ENCODE measurements around the gene TMEM255A. TPM values are rescaled to one million over a fixed set of nuclear protein-coding genes. Genes with fewer than 3 reads are reported as not detected.
"Not testable (repeated sequence)": the region's sequence is repeated elsewhere in the genome, so short reads cannot be mapped to it uniquely, and the experiment has no call there.

Gene TMEM255A
- not detected for total RNA-seq

- no peak within 1 kb of the TSS for H3K27ac Mint-ChIP-seq
- no peak for ATAC-seq
- peak; percentile 27 for DNase-seq
- H3K4me3 Mint-ChIP-seq = peak within 1 kb of the TSS; percentile 77
- H3K36me3 Mint-ChIP-seq (ENCODE audit: low read depth) = no peaks in the 10 kb centered on the region
- ChIA-PET CTCF (interaction anchor here (0.9 to 1.6 kb wide), 4 partner anchors 15 to 164 kb away, joined by 3 to 9 read pairs (median 4); no protein-coding TSS in a partner anchor), POLR2A (no interaction called here)
- no peaks in the 10 kb centered on the region for H3K9me3 Mint-ChIP-seq (ENCODE audit: low read depth)
- intact Hi-C loops (cut with DNase I, micrococcal nuclease) = no loop called here
- peaks cover 21% of the 10 kb centered on the region for H3K27me3 Mint-ChIP-seq
- H3K4me1 Mint-ChIP-seq = peaks cover 17% of the 10 kb centered on the region
These were observed at the start of gene TMEM255A for GRCh38 chrX:120310861-120311726. Gene TMEM255A, minus strand, starts transcription at chrX:120311461. Its CDS starts 152 bp downstream, at chrX:120311309.

DNA sequence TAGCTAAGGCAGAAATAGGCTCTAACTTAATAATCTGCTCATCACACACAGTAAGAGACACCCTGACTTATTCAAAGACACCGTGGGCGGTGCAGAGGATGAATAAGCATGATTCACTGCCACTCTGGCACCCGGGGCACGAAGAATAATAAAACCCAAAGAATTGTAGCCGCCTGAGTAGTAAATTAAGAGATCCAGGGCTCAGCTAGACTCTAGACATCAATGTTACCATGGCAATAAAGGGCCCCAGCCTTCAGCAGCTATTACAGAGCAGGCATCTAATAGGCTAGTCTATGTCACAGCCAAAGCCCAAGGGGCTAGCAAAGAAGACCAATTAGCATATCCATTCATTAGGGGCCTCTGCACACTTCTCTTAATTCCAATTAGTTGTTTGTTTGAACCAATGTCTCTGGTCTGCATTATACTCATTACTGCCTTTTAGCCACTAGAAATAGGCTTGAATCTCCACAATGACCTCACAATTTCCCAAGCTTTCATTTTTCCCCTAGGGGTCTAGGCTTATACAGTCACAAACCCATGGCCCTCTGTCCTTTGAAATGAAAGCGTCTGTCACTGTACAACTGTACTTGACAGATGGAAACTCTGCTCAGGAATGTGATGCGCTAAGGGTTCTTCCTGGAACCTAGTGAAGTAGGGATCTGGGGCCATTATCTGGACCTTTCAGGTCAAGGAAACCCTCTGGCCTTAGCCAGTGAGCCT is 47.6 kb upstream of the TMEM255A start:
- POLR2A ChIA-PET = no interaction called here
- no peak overlapping the region for H3K4me3 Mint-ChIP-seq
- H3K4me1 Mint-ChIP-seq = peaks cover 4% of the 10 kb centered on the region
- H3K36me3 Mint-ChIP-seq (ENCODE audit: low read depth) = no peaks in the 10 kb centered on the region
- intact Hi-C loops (cut with DNase I, micrococcal nuclease) = no loop called here
- DNase-seq = peak; percentile 71
- no peaks in the 10 kb centered on the region for H3K9me3 Mint-ChIP-seq (ENCODE audit: low read depth)
- no peaks in the 10 kb centered on the region for H3K27me3 Mint-ChIP-seq
- no peak overlapping the region for H3K27ac Mint-ChIP-seq
- peak; percentile 99 for ATAC-seq
- CTCF ChIA-PET = interaction anchor here (0.7 kb wide), 1 partner anchor 94 kb away, joined by 3 read pairs; no protein-coding TSS in a partner anchor

DNA sequence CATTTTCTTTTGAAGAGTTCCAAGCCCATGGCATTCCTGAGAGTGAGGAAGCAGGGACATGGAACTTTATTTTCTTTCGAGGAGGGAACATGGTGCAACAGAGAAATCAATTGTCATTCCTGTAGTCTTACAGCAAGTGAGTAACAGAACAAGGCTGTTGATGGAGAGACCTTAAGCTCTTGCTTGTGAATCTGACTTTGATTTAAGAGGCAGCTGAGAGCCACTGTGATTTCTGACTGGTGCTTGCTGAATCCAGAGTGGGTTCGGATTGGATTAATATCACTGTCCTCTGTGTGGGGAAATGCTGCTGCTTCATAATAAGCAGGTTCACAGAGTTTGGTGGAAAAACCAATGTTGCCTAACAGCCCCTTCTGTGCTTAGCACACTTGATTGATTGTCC is 45.9 kb upstream of the TMEM255A start:
- DNase-seq = no peak
- Mint-ChIP-seq H3K4me3 (no peak overlapping the region), H3K27me3 (no peaks in the 10 kb centered on the region), H3K27ac (no peak overlapping the region), H3K9me3 (ENCODE audit: low read depth) (no peaks in the 10 kb centered on the region), H3K4me1 (peaks cover 4% of the 10 kb centered on the region), H3K36me3 (ENCODE audit: low read depth) (no peaks in the 10 kb centered on the region)
- intact Hi-C loops (cut with DNase I, micrococcal nuclease) = no loop called here
- ChIA-PET POLR2A (no interaction called here), CTCF (interaction anchor here (0.8 to 1.0 kb wide), 2 partner anchors 48 to 912 kb away, joined by 3 read pairs; no protein-coding TSS in a partner anchor)
- ATAC-seq = no peak

DNA sequence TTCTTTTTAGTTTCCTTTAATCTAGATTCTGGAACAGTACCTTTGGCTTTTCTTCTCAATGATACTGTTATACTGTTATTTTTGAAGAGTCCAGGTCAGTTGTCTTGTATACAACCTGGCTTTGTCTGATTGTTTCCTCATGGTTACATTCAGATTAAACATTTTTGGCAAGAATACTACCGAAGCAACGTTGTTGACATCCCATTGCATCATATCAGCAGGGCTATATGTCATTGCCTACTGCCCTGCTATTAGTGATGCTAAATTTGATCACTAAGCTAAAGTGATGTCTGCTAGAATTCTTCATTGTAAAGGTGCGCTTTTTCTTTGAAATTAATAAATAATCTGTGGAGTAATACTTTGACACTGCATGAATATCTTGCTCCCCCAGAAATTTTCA is 44.8 kb upstream of the TMEM255A start:
- H3K4me1 Mint-ChIP-seq = peaks cover 4% of the 10 kb centered on the region
- H3K9me3 Mint-ChIP-seq (ENCODE audit: low read depth) = no peaks in the 10 kb centered on the region
- no peak overlapping the region for H3K27ac Mint-ChIP-seq
- H3K27me3 Mint-ChIP-seq = no peaks in the 10 kb centered on the region
- CTCF ChIA-PET = no interaction called here
- ATAC-seq (no peak), DNase-seq (no peak)
- no peak overlapping the region for H3K4me3 Mint-ChIP-seq
- intact Hi-C loops (cut with DNase I, micrococcal nuclease) = no loop called here
- POLR2A ChIA-PET = no interaction called here
- no peaks in the 10 kb centered on the region for H3K36me3 Mint-ChIP-seq (ENCODE audit: low read depth)

- ChIA-PET POLR2A (no interaction called here), CTCF (no interaction called here)
- DNase-seq (no peak), ATAC-seq (no peak)
- H3K27me3 Mint-ChIP-seq = no peaks in the 10 kb centered on the region
- H3K36me3 Mint-ChIP-seq (ENCODE audit: low read depth) = no peaks in the 10 kb centered on the region
- intact Hi-C loops (cut with DNase I, micrococcal nuclease) = no loop called here
- H3K4me3 Mint-ChIP-seq = no peak overlapping the region
- no peaks in the 10 kb centered on the region for H3K4me1 Mint-ChIP-seq
- peaks cover 2% of the 10 kb centered on the region for H3K9me3 Mint-ChIP-seq (ENCODE audit: low read depth)
- no peak overlapping the region for H3K27ac Mint-ChIP-seq
These were observed 39.3 kb upstream of the TMEM255A start for GRCh38 chrX:120350450-120351138.

- POLR2A ChIA-PET; ATAC-seq; H3K27ac Mint-ChIP-seq; DNase-seq; H3K9me3 Mint-ChIP-seq (ENCODE audit: low read depth); H3K36me3 Mint-ChIP-seq (ENCODE audit: low read depth); H3K4me1 Mint-ChIP-seq; CTCF ChIA-PET; H3K4me3 Mint-ChIP-seq; intact Hi-C loops (cut with DNase I, micrococcal nuclease); H3K27me3 Mint-ChIP-seq: not testable (repeated sequence)
These were observed 33.3 kb upstream of the TMEM255A start for GRCh38 chrX:120344566-120344965.

GRCh38 chrX:120336899-120337298 is 25.6 kb upstream of the TMEM255A start:
- no peaks in the 10 kb centered on the region for H3K4me1 Mint-ChIP-seq
- no peak overlapping the region for H3K4me3 Mint-ChIP-seq
- H3K9me3 Mint-ChIP-seq (ENCODE audit: low read depth) = peaks cover 2% of the 10 kb centered on the region
- no peak for ATAC-seq
- no peak overlapping the region for H3K27ac Mint-ChIP-seq
- intact Hi-C loops (cut with DNase I, micrococcal nuclease) = no loop called here
- H3K27me3 Mint-ChIP-seq = no peaks in the 10 kb centered on the region
- ChIA-PET POLR2A (no interaction called here), CTCF (interaction anchor here (1.0 kb wide), 1 partner anchor 138 kb away, joined by 3 read pairs; no protein-coding TSS in a partner anchor)
- peaks cover 4% of the 10 kb centered on the region for H3K36me3 Mint-ChIP-seq (ENCODE audit: low read depth)
- DNase-seq = no peak

DNA sequence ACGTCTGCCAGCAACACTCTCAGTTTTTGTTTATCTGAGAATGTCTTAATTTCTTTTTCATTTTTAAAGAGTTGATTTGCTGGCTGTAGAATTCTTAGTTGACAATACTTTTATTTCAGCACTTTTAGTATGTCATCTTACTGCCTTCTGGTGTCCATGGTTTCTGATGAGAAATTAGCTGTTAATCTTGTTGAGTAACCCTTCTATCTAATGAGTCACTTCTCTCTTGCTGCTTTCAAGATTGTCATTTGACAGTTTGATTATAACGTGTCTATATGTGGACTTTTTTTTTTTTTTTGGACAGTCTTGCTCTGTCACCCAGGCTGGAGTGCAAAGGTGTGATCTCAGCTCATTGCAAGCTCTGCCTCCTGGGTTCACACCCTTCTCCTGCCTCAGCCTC is 24.0 kb upstream of the TMEM255A start:
- Mint-ChIP-seq H3K4me1 (no peaks in the 10 kb centered on the region), H3K36me3 (ENCODE audit: low read depth) (peaks cover 4% of the 10 kb centered on the region), H3K4me3 (no peak overlapping the region), H3K9me3 (ENCODE audit: low read depth) (peaks cover 2% of the 10 kb centered on the region), H3K27me3 (no peaks in the 10 kb centered on the region), H3K27ac (no peak overlapping the region)
- ATAC-seq = no peak
- intact Hi-C loops (cut with DNase I, micrococcal nuclease) = no loop called here
- ChIA-PET POLR2A (no interaction called here), CTCF (no interaction called here)
- DNase-seq = no peak

GRCh38 chrX:120334603-120335002 is 23.3 kb upstream of the TMEM255A start:
- POLR2A ChIA-PET = no interaction called here
- ATAC-seq (no peak), DNase-seq (no peak)
- Mint-ChIP-seq H3K36me3 (ENCODE audit: low read depth) (peaks cover 4% of the 10 kb centered on the region), H3K4me1 (no peaks in the 10 kb centered on the region), H3K4me3 (no peak overlapping the region), H3K27ac (no peak overlapping the region), H3K9me3 (ENCODE audit: low read depth) (peaks cover 2% of the 10 kb centered on the region), H3K27me3 (no peaks in the 10 kb centered on the region)
- intact Hi-C loops (cut with DNase I, micrococcal nuclease) = no loop called here
- CTCF ChIA-PET = no interaction called here

GRCh38 chrX:120334151-120334550 is 22.9 kb upstream of the TMEM255A start:
- no peak overlapping the region for H3K4me3 Mint-ChIP-seq
- peaks cover 4% of the 10 kb centered on the region for H3K36me3 Mint-ChIP-seq (ENCODE audit: low read depth)
- H3K27ac Mint-ChIP-seq = no peak overlapping the region
- ChIA-PET POLR2A (no interaction called here), CTCF (no interaction called here)
- ATAC-seq = no peak
- no peaks in the 10 kb centered on the region for H3K4me1 Mint-ChIP-seq
- intact Hi-C loops (cut with DNase I, micrococcal nuclease) = no loop called here
- no peaks in the 10 kb centered on the region for H3K27me3 Mint-ChIP-seq
- peaks cover 2% of the 10 kb centered on the region for H3K9me3 Mint-ChIP-seq (ENCODE audit: low read depth)
- no peak for DNase-seq

DNA sequence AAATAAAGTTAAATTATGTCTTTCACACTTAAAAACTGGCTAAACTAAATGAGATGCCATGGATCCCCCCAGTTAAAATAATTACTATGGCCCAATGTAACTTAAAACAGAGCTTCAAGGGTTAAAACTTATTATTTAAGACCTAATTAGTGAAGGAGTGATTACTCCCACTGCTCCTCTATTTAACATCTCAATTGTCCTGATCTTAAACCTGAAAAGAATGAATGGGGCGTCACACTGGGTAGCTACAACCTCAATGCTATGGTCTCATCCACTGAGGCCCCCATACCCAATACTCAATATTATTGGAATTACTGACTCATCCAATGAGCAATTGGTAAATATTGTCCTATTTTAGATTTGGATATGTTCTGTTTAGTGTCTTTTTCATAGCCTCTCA is 21.1 kb upstream of the TMEM255A start:
- Mint-ChIP-seq H3K27ac (no peak overlapping the region), H3K36me3 (ENCODE audit: low read depth) (peaks cover 2% of the 10 kb centered on the region), H3K4me3 (no peak overlapping the region), H3K9me3 (ENCODE audit: low read depth) (no peaks in the 10 kb centered on the region), H3K4me1 (no peaks in the 10 kb centered on the region), H3K27me3 (no peaks in the 10 kb centered on the region)
- DNase-seq (no peak), ATAC-seq (no peak)
- ChIA-PET POLR2A (no interaction called here), CTCF (no interaction called here)
- intact Hi-C loops (cut with DNase I, micrococcal nuclease) = no loop called here
